ENCODE measurements around the gene PRKCE. TPM values are rescaled to one million over a fixed set of nuclear protein-coding genes. Genes with fewer than 3 reads are reported as not detected.

Gene PRKCE
- polyA plus RNA-seq, 4 donors: 8.1 to 10.5 (median 9.3) TPM

GRCh38 chr2:46023165-46023854, 371.8 kb downstream of the PRKCE start:
- DNase-seq (ENCODE audit: low read depth in 4 of 4, low spot score in 3 of 4): no peak

GRCh38 chr2:46024146-46024779, 372.8 kb downstream of the PRKCE start:
- no peak for DNase-seq (ENCODE audit: low read depth in 4 of 4, low spot score in 3 of 4)

- no peak for DNase-seq (ENCODE audit: low read depth in 4 of 4, low spot score in 3 of 4)
Observed at GRCh38 chr2:46025081-46025480, 373.6 kb downstream of the PRKCE start.

- no peak for DNase-seq (ENCODE audit: low read depth in 4 of 4, low spot score in 3 of 4)
Observed at GRCh38 chr2:46025676-46026075, 374.2 kb downstream of the PRKCE start.

- DNase-seq (ENCODE audit: low read depth in 4 of 4, low spot score in 3 of 4): no peak
Observed at GRCh38 chr2:46026431-46026830, 375.0 kb downstream of the PRKCE start.

- DNase-seq (ENCODE audit: low read depth in 4 of 4, low spot score in 3 of 4): no peak
Observed at GRCh38 chr2:46029332-46029811, 377.9 kb downstream of the PRKCE start.

- no peak for DNase-seq (ENCODE audit: low read depth in 4 of 4, low spot score in 3 of 4)
Observed at GRCh38 chr2:46030330-46030729, 378.9 kb downstream of the PRKCE start.

- no peak for DNase-seq (ENCODE audit: low read depth in 4 of 4, low spot score in 3 of 4)
Observed at GRCh38 chr2:46032161-46032813, 380.8 kb downstream of the PRKCE start.

GRCh38 chr2:46032996-46033395, 381.5 kb downstream of the PRKCE start:
- no peak for DNase-seq (ENCODE audit: low read depth in 4 of 4, low spot score in 3 of 4)

GRCh38 chr2:46034535-46034934, 383.1 kb downstream of the PRKCE start:
- DNase-seq (ENCODE audit: low read depth in 4 of 4, low spot score in 3 of 4): no peak

- no peak for DNase-seq (ENCODE audit: low read depth in 4 of 4, low spot score in 3 of 4)
Observed at GRCh38 chr2:46036929-46037328, 385.5 kb downstream of the PRKCE start.

GRCh38 chr2:46039543-46040303, 388.2 kb downstream of the PRKCE start:
- DNase-seq (ENCODE audit: low read depth in 4 of 4, low spot score in 3 of 4): no peak

GRCh38 chr2:46040563-46041155, 389.2 kb downstream of the PRKCE start:
- DNase-seq (ENCODE audit: low read depth in 4 of 4, low spot score in 3 of 4): no peak

- no peak for DNase-seq (ENCODE audit: low read depth in 4 of 4, low spot score in 3 of 4)
Observed at GRCh38 chr2:46041434-46041833, 390.0 kb downstream of the PRKCE start.

GRCh38 chr2:46042207-46042637, 390.7 kb downstream of the PRKCE start:
- DNase-seq (ENCODE audit: low read depth in 4 of 4, low spot score in 3 of 4): no peak

GRCh38 chr2:46042711-46043110, 391.2 kb downstream of the PRKCE start:
- no peak for DNase-seq (ENCODE audit: low read depth in 4 of 4, low spot score in 3 of 4)

GRCh38 chr2:46045888-46046287, 394.4 kb downstream of the PRKCE start:
- no peak for DNase-seq (ENCODE audit: low read depth in 4 of 4, low spot score in 3 of 4)

GRCh38 chr2:46047290-46047689, 395.8 kb downstream of the PRKCE start:
- no peak for DNase-seq (ENCODE audit: low read depth in 4 of 4, low spot score in 3 of 4)

GRCh38 chr2:46048693-46049092, 397.2 kb downstream of the PRKCE start:
- DNase-seq (ENCODE audit: low read depth in 4 of 4, low spot score in 3 of 4): no peak

- no peak for DNase-seq (ENCODE audit: low read depth in 4 of 4, low spot score in 3 of 4)
Observed at GRCh38 chr2:46050027-46050426, 398.6 kb downstream of the PRKCE start.

GRCh38 chr2:46050489-46050888, 399.0 kb downstream of the PRKCE start:
- no peak for DNase-seq (ENCODE audit: low read depth in 4 of 4, low spot score in 3 of 4)
